Vagina (tissue), 2 donors: ENCODE measurements around the gene GOLGA6D.

ENCODE experiments used
- POLR2A ChIP-seq, 2 donors: fragments of 450-650 bp; IDR thresholded peaks; one replicate each; pipeline ENCODE4 v1.6.1; 2017; ENCODE audit warnings: antibody characterized with exemption in 2 of 2, mild to moderate bottlenecking in 2 of 2, moderate library complexity in 2 of 2
- POLR2AphosphoS5 ChIP-seq, 2 donors: sonication (generic); formaldehyde crosslinking; IDR thresholded peaks; one replicate each; pipeline ENCODE4 v1.9.0; 2017; ENCODE audit warnings: antibody characterized with exemption in 2 of 2, mild to moderate bottlenecking in 2 of 2, low read depth in 1 of 2; ENCODE audit not compliant: insufficient read depth in 1 of 2
- TF ChIP-seq, protein P1 (sequence below), 3 experiments: fragments of 450-650 bp in 2 of 3; fragments of 200-600 bp in 1 of 3; sonication (generic) in 1 of 3; IDR thresholded peaks; one replicate each; pipeline ENCODE4 v1.5.1; 2017 to 2019; ENCODE audit warnings: antibody characterized with exemption in 3 of 3, mild to moderate bottlenecking in 2 of 3, moderate library complexity in 2 of 3

DNA sequence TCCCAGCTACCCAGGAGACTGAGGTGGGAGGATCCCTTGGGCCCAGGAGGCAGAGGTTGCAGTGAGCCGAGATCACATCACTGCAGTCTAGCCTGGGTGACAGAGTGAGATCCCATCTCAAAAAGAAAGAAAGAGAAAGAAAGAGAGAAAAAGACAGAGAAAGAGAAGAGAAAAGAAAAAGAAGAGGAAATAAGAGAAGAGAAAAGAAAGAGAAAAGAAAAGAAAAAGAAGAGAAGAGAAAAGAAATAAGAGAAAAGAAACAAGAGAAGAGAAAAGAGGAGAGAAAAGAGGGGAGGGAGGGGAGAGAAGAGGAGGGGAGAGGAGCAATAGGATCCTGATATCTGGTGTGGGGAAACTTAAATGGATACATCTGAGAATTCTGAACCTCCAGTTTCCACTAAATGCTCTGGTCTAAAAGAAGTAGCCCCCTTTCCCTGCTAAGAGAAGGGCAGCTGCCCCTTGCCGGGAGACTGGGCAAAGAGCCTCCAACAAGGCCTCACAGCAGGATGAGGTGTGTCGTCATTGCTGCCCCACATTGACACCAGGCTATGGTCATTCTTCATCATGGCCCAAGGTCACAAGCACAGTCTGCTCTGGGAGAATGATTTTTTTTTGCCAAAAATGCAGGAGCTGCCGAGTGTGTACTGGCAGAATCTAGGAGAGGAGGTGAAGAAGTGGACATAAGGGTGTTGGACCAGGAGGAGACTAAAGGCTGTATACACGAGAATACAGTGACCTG, 32.1 kb downstream of the GOLGA6D start:
- TF ChIP-seq, protein P1, sequence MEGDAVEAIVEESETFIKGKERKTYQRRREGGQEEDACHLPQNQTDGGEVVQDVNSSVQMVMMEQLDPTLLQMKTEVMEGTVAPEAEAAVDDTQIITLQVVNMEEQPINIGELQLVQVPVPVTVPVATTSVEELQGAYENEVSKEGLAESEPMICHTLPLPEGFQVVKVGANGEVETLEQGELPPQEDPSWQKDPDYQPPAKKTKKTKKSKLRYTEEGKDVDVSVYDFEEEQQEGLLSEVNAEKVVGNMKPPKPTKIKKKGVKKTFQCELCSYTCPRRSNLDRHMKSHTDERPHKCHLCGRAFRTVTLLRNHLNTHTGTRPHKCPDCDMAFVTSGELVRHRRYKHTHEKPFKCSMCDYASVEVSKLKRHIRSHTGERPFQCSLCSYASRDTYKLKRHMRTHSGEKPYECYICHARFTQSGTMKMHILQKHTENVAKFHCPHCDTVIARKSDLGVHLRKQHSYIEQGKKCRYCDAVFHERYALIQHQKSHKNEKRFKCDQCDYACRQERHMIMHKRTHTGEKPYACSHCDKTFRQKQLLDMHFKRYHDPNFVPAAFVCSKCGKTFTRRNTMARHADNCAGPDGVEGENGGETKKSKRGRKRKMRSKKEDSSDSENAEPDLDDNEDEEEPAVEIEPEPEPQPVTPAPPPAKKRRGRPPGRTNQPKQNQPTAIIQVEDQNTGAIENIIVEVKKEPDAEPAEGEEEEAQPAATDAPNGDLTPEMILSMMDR (IDR thresholded peaks at IDR 0.05) = no peak
- TF ChIP-seq POLR2A (IDR thresholded peaks at IDR 0.05) (no peak), POLR2AphosphoS5 (IDR thresholded peaks at IDR 0.05; ENCODE audit: insufficient read depth in 1 of 2, low read depth in 1 of 2) (no peak)
